GM12878 (cell line): Measurements from ENCODE around the gene ATP6AP2. TPM values are rescaled to one million over a fixed set of nuclear protein-coding genes. Genes with fewer than 3 reads are reported as not detected.

Experiments used
- CBFB ChIP-seq: IDR thresholded peaks from 2 replicates; pipeline ENCODE4 v1.6.1; 2016; ENCODE audit warnings: antibody characterized with exemption, low read depth
- CBX3 ChIP-seq: fragments of 200-600 bp; sonication (generic); IDR thresholded peaks from 2 replicates; pipeline ENCODE4 v1.6.1; 2016; ENCODE audit warnings: low read depth, borderline replicate concordance
- CUX1 ChIP-seq: IDR thresholded peaks from 2 replicates; pipeline ENCODE4 v1.6.1; 2012; ENCODE audit warnings: improper control_type of control experiment, low read depth, low read length; ENCODE audit not compliant: insufficient replicate concordance
- DPF2 ChIP-seq: fragments of 450-650 bp; IDR thresholded peaks from 2 replicates; pipeline ENCODE4 v1.6.1; 2017; ENCODE audit warnings: mild to moderate bottlenecking
- E2F8 ChIP-seq: fragments of 450-650 bp; IDR thresholded peaks from 2 replicates; pipeline ENCODE4 v1.6.1; 2018; ENCODE audit warnings: mild to moderate bottlenecking, low read depth, moderate library complexity; ENCODE audit not compliant: partially characterized antibody
- ETV6 ChIP-seq, 2 experiments: fragments of 450-650 bp in 1 of 2; IDR thresholded peaks in 1 of 2; conservative IDR thresholded peaks in 1 of 2; 2 replicates each; pipeline ENCODE4 v1.6.1; 2014; ENCODE audit warnings: antibody characterized with exemption in 1 of 2, borderline replicate concordance in 1 of 2, low read depth in 1 of 2, mild to moderate bottlenecking in 1 of 2, moderate library complexity in 1 of 2
- HCFC1 ChIP-seq: fragments of 150-350 bp; IDR thresholded peaks from 2 replicates; pipeline ENCODE4 v1.6.1; 2014; ENCODE audit warnings: low read length
- HSF1 ChIP-seq: fragments of 150-350 bp; IDR thresholded peaks from 2 replicates; pipeline ENCODE4 v1.6.1; 2014; ENCODE audit warnings: mild to moderate bottlenecking, low read depth, low read length
- IKZF1 ChIP-seq: fragments of 450-650 bp; conservative IDR thresholded peaks from 2 replicates; pipeline ENCODE4 v1.6.1; 2017; ENCODE audit warnings: antibody characterized with exemption, mild to moderate bottlenecking
- LARP7 ChIP-seq: fragments of 450-650 bp; IDR thresholded peaks from 2 replicates; pipeline ENCODE4 v1.6.1; 2017; ENCODE audit warnings: mild to moderate bottlenecking
- NBN ChIP-seq: fragments of 450-650 bp; IDR thresholded peaks from 2 replicates; pipeline ENCODE4 v1.6.1; 2016
- NR2F1 ChIP-seq: fragments of 450-650 bp; conservative IDR thresholded peaks from 2 replicates; pipeline ENCODE4 v1.6.1; 2017; ENCODE audit warnings: mild to moderate bottlenecking
- POU2F2 ChIP-seq: IDR thresholded peaks from 3 replicates; pipeline ENCODE4 v1.6.1; 2011; ENCODE audit warnings: low read depth, mild to moderate bottlenecking, low read length, borderline replicate concordance
- STAT3 ChIP-seq: IDR thresholded peaks from 2 replicates; pipeline ENCODE4 v1.6.1; 2011; ENCODE audit warnings: low read depth, low read length, improper control_type of control experiment
- TCF12 ChIP-seq: IDR thresholded peaks from 2 replicates; pipeline ENCODE4 v1.6.1; 2011; ENCODE audit warnings: low read depth, mild to moderate bottlenecking, low read length
- TCF3 ChIP-seq: IDR thresholded peaks from 2 replicates; pipeline ENCODE4 v1.6.1; 2012; ENCODE audit warnings: low read depth, mild to moderate bottlenecking, low read length, borderline replicate concordance; ENCODE audit not compliant: insufficient read depth
- WRNIP1 ChIP-seq: IDR thresholded peaks from 2 replicates; pipeline ENCODE4 v1.6.1; 2011; ENCODE audit warnings: low read depth, low read length, improper control_type of control experiment, borderline replicate concordance
- ZZZ3 ChIP-seq: IDR thresholded peaks from 2 replicates; pipeline ENCODE4 v1.6.1; 2011; ENCODE audit warnings: low read depth; ENCODE audit not compliant: control insufficient read depth, insufficient read length
- polyA plus RNA-seq, 11 experiments: library from polyadenylated mRNA; depleted of rRNA in 4 of 11; unstranded in 6 of 11; stranded (reverse) in 5 of 11; fragments of >200 nt; fragmentation: Nextera tagmentation in 4 of 11; fragmentation: Illumina TruSeq in 1 of 11; extraction: Ambion mirVana in 4 of 11; extraction: Trizol in 1 of 11; gene quantifications; 1 replicate in 1 of 11; 2 replicates in 10 of 11; pipeline versions ENCODE4 v1.2.1 to v1.2.3, GENCODE V29; 2011 to 2016; ENCODE audit warnings: inconsistent platforms in 2 of 11, missing spikeins in 2 of 11, low read depth in 1 of 11
- total RNA-seq, 4 experiments: library from RNA; depleted of rRNA in 3 of 4; stranded (reverse); fragments of >200 nt in 3 of 4; fragmentation: Illumina TruSeq in 1 of 4; extraction: Trizol in 1 of 4; gene quantifications; 2 replicates each; pipeline versions ENCODE4 v1.2.1 to v1.2.3, GENCODE V29; 2013 to 2021
- TF ChIP-seq, protein P1 (sequence below): IDR thresholded peaks from 2 replicates; pipeline ENCODE4 v1.6.1; 2011; ENCODE audit warnings: low read depth, mild to moderate bottlenecking, low read length, moderate library complexity, borderline replicate concordance; ENCODE audit errors: extremely low read depth

ATP6AP2 gene
- total and polyA plus RNA-seq, 10 of the 15 experiments (the other 5 are each of a cell fraction or from before 2014, with no cell fraction given): 36.3 to 141 (median 56.0) TPM

- TF ChIP-seq E2F8 (no peak), HCFC1 (no peak), NBN (0 out of 2 replicates have a peak, but pooled peaks have one; percentile 51), POU2F2 (peak; percentile 61; the same call in 1 of the 3 replicates), HSF1 (no peak), TCF12 (no peak), DPF2 (peak; percentile 61), WRNIP1 (no peak), IKZF1 (peak; percentile 88), TCF3 (no peak), NR2F1 (no peak), ETV6 (conservative IDR thresholded peaks at IDR 0.05 in 1 of 2, IDR thresholded peaks at IDR 0.05 in 1 of 2; ENCODE audit: borderline replicate concordance in 1 of 2, low read depth in 1 of 2) (peak in 1 of 2 experiments; percentile 83; a peak in 2 of 4 replicates), CBFB (no peak), LARP7 (no peak), STAT3 (no peak), ZZZ3 (no peak), CUX1 (no peak), CBX3 (no peak)
- TF ChIP-seq, protein P1, sequence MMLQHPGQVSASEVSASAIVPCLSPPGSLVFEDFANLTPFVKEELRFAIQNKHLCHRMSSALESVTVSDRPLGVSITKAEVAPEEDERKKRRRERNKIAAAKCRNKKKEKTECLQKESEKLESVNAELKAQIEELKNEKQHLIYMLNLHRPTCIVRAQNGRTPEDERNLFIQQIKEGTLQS: no peak
Measured at GRCh38 chrX:40570346-40571093, 10.2 kb upstream of the ATP6AP2 start (continued).
